Stimulated activated CD4-positive, alpha-beta T cell treated with anti-CD3 and anti-CD28 coated beads, Interleukin-12 subunit alpha, Interleukin-12 subunit beta, amount 100 ng/mL, for 48 hours (primary cell): ENCODE data around the gene MSI2.

Experiments
- DNase-seq, 3 donors: peaks; one replicate each; pipeline ENCODE4 v3.0.0-alpha.2; 2020; ENCODE audit warnings: low read depth in 2 of 3, low spot score in 1 of 3

MSI2 gene

DNA sequence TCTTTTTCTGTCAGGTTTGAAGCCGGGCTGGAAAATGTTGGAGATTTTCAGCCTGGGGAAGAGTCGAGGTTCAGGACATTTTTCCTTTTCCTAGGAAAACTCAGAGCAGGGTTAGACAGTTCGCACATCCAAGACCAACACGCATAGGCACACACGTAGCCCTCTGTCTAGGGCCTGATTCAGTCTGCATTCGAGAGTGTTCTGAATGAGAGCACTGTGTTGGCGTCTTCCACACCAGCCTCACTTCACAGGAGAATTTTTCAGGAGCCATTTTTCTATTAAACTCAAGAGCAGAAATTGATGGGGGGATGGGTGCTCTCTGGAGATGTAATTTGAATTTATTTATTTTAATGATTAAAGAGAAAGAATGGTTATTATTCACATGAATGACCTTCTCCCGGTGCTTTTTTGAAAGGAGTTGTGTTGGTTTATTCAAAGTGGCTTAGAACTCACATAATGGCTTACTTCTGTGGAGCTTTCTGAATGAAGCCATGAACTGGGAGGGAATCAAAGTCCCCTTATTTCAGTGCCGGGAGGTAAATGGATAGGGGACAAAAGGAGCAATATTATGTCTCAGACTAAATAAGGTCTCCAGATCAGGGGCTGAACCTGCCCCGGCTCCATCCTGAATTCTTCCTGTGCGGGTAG lies 294.5 kb downstream of the MSI2 start:
- no peak for DNase-seq

DNA sequence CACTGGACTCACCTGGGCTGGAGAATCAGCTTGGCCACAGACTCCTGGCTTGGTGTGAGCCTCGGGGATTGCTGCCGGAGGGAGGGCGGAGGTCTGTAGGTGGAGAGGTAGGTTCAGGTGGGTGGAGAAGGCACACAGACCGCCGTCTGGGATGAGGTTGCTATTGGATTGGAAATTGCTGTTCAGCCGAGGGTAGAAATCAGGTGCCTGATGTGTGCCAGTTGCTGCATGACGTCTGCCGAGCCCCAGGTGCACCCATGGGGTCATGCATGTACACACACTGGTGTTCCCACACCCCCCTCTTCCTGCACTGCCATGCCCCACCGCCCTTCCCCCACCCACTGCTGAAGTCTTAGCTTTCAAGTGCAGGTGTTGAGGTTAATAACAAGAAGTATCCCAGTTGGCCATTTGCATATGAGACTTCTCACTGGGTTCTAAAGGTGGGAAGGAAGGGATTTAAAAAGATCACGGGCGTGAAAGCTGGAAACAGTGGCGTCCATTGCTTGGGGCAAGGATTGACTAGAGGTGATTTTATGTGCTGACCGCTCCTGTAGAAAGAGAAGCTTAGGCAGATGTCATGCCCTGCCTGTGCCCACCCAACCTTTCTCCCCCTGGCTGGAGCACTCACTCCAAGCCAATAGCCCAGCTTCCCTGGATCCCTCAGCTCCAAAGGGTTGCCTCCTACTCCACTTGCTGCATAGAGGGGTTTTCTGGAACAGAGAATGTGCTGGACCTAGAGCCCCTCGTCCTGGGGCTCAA lies 295.2 kb downstream of the MSI2 start:
- DNase-seq = no peak

DNA sequence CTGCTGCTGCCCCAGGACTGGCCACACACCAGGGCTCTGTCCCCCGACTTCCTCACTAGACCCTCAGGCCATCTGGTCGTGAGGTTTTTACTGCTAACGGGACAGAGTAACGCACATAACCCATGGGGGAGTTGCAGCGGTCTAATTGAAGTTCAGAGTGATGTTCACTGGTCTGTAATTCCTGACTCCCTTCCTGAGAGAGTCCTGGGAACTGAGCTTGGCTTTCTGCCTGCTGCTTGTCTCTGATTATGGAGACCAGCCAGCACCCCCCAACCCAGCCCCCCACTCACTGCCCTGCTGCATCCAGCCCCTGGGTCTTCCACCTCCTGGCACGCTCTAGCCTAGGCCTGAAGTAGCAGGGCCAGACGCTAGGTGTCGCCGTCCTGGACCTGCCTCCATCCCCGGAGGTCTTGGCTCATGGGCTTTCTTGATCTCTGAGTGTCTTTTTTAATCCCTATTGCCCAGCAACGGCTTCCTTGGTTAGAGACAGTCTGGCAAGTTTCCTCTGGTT lies 295.8 kb downstream of the MSI2 start:
- peak in 2 of 3 donors; percentile 9 to 15 for DNase-seq

DNA sequence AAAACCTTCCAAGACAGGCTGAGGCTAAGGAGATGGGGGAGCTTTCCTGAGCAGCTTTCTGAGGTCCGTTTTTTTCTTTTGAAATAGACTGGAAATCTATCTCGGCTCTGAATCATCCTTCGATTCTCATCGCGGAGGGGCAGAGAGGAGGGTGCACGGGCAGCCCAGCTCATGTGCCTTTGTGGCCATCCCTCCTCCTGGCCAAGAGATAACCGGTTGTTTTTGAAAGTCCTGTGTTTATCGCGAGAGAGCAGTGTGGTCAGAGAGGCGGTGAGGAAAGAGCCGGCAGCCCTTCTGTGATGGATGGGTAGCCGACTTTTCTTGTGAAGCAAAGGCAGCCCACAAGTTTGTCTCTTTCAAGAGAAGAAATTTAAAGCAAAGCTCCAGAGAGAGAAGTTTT lies 297.2 kb downstream of the MSI2 start:
- no peak for DNase-seq

DNA sequence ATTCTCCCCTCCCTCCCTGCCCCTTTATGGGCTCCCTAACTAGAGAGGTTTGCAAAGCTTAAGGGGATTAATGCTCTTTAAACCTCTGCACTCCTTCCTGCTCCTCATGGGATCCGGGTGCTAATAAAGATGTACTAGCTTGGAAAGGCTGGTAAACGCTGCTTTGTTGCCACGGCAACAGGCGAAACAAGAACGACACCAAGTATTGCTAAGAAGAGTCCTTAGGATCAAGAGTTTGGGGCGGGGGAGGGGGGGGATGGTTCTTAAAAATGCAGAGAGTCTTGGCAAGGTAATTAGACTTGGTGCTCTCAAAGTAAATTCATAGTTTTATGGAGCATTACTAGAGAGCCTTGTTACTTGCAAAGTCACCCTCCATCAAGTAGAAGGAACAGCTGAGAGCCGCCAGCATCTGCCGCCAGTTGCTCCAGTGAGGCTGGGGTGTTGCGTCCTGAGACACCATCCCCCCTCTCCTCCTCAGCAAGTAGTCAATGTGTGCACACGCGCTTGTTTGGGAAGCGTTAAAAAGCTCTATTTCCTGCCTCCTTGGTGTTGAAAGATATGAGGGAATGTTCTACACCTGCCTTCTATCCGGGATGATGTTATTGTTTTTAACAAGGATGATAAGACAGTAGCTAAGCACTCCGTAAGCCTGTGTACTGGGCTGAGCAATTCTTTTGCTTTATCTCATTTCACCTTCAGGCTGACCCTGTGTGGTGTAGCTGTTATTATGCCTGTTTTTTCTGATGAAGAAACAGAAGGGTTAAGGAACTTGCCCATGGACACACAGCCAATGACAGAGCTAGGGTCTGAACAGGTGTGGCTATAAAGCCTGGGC lies 297.9 kb downstream of the MSI2 start:
- no peak for DNase-seq

DNA sequence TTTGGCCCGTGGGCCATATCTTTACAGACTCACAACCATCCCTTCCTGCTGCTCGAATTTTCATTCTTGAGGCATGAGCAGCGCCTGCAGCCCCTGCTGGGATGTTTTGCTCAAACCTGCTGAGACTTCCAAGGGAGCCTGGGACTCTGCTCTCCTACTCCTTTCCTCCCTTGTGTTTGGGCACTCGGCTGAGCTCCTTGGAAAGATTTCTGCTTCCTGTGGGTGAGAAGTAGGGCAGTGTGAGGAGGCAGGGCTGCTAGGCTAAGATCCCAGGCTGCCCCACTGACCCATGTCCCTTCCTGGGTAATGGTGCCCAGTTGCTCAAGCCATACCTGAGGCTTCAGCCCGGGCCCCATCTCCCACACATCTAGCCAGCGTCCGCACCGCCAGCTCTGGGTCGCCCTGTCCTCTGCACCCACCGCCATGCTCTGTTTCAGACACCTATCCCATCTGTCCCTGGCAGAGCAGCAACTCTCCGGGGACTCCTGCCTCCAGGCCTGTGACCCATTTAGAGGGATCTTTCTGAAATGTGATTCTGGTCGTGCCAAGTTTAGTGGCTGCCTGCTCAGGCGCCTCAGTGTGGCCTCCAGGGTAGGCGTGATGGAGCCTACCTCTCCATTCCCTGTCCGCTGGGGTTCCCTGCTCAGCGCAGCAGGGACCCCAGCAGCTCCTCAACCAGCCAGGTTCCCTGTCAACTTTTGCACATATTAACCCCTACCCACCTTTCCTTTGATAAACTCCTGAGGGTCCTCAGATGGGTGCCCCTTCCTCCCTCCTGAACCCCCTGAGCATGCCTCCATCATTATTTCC lies 298.7 kb downstream of the MSI2 start:
- no peak for DNase-seq

DNA sequence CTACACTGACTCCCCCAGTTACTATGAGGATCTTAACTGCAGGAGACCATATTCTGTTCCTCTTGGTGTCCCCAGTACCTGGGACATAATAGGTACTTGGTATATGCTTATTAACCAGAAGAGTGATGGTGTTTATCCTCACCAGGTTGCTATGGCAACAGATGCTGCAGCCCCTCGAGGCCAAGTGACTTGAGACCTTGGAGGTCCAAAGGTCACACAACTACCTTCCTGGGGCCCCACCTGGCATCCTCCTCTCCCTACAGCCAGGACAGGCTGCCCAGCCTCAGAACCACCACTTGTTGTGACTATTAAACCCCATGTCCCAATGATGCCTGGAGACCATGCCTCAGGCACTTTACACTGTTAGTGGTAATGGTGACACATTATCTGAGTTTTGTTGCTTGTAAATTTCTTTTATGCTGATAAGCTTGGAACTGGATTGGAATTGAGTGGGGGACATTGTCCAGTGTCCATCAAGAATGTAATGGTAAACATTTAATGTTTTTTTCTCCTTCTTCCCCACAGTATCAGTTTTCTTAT lies 299.4 kb downstream of the MSI2 start:
- DNase-seq = no peak

DNA sequence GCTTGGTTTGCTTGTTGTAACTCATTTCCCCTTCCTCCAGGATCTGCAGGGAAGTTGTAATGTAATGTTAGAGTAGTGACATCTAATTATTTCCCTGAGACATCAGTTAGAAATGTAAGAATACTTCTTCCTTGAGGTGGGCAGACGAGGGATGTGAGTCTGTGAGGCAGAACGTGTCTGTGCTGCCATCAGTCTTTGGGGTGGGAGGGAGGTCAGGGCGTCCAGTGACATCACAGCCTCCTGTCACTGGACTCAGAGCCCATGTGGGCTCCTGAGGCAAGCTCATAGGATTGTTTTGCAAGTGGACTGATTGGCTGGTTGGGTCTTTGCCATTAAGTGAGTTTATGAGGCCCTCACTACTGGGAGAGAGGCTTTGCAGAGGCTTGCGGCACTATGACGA lies 300.0 kb downstream of the MSI2 start:
- DNase-seq = no peak

DNA sequence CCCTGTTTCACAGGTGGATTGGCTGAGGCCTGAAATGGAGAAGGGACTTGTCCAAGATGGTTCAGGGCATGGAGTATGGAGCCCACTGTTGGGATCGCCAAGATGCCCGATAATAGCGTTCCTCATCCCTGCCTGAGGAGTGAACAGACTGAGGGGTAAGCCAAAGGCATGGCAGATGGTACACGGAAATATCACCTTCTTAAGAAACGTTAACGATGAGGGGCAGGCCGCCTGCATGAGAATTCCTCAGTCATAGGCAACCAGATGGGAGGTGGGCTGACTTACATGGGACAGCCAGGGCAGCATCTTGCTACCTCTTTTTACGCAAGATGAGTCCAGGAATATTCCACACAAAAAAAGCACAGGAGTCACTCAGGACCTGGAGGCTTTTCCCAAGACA lies 300.7 kb downstream of the MSI2 start:
- no peak for DNase-seq

DNA sequence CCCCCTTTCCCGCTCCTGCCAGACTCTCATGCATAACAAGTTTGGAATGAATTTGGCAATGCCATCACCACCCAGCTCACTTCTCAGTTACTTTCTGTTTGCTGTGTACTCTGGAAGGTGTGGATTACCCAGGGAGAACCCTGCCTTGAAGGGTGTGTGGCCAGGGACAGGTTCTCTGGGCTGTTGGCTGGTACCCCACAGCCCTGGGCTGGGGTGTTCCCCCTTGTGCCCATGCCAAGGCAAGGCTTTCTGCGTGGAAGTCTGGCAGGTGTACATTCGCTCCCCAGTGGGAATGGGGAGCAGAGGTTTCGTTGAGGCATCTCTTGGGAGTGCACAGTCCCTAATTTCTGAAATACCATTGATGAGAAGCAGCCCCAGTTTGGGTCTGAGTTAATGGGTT lies 301.1 kb downstream of the MSI2 start:
- no peak for DNase-seq

DNA sequence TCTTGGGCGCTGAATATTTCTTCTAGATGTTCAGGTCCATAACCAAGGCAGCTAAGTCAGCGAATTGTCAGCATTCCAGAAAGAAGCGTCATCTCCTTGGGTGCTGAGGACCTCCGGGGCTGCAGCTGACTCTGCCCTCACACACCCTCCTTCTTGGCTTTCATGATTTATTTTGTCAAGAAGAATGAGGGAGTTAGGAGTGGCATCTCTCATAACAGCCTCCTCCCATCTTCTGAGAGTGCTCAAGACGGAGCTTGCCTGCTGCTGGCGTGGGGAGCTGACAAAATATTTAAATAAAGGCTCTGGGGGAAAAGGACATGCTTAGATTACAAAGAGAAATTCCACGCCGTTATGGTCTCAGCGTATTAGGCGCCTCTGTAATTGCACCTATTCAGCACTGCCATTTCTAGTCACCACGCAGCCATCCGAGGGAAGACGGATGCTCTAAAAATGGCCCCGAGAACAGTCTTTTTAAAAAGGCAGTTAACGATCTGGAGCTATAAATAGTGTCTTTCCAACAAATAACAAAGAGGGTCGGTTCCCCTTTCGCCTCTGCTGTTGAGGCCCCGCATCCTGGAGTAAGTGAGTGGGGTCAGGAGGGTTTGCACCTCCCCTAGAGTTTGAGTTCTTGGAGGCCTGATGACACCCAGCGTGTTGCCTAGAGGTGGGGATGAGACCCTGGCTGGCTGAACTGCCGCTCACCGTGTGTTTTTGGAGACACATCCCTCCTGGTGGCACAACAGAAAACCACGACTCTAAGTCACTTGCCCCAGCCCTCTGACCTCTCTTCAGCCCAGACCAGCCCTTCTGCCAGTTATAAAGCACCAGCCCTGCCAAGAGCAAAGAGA lies 301.7 kb downstream of the MSI2 start:
- no peak for DNase-seq

DNA sequence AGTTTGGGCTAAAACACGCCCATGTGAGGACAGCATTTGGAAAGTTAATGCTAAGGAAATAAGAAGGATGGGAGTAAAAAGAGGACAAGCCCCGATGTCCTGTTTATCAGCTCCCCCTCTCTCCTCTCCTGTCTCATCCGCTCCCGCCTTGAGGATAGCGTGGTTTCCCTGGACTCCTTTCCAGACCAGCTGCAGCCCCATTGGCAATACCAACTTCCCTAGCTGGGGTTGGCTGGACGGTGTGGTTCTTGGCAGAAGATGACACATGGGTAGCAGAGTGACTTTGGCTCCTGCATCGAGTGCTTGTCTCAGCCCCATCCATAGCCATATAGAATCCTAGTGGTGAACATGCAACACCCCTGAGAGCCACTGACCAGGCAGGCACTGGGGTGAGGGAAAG lies 302.9 kb downstream of the MSI2 start:
- no peak for DNase-seq

DNA sequence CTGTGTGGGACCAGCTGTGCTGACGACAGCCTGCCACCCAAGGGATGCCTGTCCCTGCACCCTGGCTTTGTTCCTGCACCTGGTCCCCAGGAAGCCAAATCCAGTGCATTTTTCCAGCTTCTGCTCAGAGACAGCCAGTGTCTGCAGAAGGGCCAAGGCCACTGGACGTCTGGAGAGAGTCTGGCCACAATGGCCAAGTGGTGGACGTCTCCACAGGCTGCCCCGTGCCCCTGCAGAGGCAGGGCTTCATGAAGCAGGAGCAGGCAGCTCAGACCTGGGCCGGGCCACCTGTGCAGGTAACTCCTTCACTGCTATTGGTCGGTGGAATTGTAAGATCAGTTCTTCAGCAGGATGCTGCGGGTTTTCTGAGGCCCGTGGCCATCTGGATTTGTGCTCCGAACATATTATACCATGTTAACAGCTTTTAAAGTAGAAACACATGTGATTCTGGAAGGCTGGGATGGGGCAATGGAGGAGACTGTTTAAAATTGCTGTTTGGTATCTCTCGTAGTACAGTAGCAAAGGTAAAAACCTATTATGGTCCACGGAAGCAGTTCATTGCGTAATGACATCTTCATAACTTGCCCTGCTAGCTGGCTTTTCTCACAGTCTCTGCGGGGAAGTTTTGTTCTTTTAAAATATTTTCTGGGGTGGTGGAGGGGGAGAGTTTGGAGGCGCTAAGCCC lies 303.5 kb downstream of the MSI2 start:
- no peak for DNase-seq

DNA sequence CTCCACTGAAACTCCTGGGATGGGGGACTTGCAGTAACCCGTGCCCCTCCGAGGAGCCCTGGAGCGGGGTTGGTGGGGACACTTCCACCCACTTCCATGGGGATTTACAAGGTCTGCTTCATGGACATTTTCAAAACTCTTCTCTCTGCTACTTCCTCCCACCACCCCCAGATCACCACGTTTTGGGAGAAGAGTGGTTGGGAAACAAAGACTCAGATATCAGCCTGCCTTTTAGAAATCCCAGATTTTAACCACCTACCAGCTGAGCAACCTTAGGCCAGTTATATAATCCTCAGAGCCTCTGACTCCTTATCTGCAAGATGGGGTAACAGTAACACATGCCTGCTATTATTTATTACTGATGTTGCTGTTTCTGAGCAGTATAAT lies 304.0 kb downstream of the MSI2 start:
- DNase-seq = no peak

DNA sequence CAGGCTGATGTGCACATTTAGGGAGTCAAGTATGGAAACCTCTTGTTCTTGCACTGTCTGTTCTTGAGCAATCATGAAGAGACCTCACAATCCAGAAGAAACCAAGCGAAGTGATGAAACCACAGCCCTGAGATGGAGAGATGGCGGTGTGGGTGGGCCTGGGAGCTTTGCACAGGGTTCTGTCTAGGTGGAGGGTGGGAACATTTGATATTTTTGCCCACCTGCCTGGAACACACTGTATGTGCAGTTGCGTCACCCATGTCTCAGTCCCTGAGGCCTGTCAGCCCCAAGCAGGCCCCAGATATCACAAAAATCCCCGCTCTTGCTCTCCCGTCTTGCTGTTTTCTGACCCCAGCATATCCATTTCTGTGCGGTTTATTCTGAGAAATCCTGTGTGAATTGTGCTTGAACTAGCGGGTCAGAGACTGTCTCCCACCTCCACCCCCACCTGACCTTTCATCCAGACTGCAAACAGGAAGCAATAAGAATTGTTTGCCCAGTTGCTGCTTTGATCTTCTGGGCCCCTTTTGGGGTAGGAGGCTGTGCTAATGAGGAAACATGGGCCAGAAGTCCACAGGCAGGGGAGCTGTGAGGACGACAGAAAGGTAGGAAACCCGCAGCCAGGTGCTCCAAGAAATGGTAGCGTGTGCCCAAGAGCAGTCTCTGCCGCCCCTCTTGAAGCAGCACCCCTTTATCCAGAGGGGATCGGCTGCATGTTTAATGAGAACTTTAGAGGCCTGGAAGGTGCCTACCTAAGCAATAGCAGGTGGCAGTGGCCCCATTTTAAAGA lies 304.9 kb downstream of the MSI2 start:
- DNase-seq = no peak

DNA sequence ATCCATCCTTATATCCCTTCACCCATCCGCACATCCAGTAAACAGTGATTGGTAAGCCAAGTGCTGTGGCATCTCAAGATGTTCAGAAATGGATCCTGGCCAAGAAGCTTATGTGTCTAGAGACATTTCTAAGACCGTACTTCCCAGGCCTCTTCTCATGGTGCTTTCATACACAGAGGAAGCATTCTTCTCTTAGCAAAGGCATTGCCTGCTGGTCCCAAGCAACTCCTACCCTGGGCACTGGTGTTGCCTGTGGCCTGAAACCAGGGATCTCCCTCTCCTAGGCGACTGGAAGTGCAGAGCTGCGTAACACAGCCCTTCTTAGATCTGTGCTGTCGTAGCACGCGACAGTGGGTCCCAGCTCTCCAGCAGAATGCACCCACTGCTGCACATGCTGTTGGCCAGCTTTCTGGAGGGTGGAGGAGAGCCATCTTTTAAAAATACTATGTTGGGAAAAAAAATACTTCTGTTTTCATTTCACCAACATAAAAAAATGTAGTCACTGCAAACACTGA lies 305.9 kb downstream of the MSI2 start:
- no peak for DNase-seq

DNA sequence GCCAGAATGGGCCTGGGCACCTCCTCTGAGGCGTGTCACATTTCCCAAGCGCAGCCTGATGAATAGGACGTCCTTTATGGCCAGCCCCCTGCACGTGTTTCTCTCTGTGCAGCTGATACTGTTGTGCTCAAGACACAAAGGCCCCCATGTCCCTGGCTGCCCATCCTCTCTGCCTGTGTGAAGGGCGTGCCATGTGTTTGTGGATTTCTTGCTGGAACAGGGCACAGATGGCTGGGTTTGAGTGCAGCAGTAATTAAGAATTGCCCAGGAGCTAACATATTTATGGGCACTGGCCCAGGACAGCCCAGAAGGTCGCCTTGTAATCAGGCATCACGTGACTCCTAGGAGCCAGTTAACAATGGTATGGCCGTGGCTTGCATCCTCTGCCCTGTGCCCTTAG lies 307.6 kb downstream of the MSI2 start:
- DNase-seq = no peak

DNA sequence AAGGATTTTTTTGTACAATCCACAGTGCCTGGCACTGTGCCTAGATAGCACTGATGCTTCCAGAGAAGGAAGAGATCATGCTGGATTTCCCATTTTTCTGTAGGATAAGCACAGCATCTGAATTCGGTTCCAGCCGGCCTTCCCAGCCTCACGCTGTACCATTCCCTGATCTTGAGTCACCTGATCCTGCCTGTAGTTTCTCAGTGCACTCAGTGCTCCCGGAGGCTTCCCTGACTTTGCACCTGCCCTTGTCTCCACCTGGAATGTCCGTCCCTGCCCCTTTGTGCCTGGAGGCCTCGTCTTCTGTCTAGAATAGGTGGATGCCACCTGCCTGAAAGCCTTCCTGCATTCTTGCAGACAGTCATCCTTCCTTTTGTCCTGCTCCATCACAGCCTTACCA lies 308.9 kb downstream of the MSI2 start:
- no peak for DNase-seq
